ENCODE data around the gene PRR3.

The PRR3 gene

GRCh38 chr6:30573113-30573512 lies 16.0 kb downstream of the PRR3 start:
- no peak for DNase-seq

- no peak for DNase-seq
Measured at GRCh38 chr6:30578051-30578450, 21.0 kb downstream of the PRR3 start.

GRCh38 chr6:30583921-30584320 lies 26.8 kb downstream of the PRR3 start:
- DNase-seq, result no peak

DNA sequence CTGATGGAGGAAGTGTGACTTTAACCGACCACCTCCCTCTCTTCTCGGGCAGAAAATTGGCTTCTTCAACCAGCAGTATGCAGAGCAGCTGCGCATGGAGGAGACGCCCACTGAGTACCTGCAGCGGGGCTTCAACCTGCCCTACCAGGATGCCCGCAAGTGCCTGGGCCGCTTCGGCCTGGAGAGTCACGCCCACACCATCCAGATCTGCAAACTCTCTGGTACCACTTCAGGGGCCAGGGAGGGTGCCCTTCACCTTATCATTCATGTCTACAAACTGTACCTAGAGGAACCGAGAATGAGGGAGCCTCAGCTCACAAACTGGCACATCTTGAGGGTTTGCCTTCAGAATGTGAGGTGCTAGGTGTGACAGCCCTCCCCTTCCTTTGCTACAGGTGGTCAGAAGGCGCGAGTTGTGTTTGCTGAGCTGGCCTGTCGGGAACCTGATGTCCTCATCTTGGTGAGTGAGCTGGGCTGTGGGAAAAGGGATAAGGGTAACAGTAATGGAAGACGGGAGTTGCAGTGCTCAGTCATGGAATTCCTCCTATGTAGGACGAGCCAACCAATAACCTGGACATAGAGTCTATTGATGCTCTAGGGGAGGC lies 32.8 kb downstream of the PRR3 start:
- no peak for DNase-seq

DNA sequence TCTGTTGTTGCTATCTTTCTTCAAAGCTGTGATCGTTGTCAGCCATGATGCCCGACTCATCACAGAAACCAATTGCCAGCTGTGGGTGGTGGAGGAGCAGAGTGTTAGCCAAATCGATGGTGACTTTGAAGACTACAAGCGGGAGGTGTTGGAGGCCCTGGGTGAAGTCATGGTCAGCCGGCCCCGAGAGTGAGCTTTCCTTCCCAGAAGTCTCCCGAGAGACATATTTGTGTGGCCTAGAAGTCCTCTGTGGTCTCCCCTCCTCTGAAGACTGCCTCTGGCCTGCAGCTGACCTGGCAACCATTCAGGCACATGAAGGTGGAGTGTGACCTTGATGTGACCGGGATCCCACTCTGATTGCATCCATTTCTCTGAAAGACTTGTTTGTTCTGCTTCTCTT lies 33.4 kb downstream of the PRR3 start:
- no peak for DNase-seq

DNA sequence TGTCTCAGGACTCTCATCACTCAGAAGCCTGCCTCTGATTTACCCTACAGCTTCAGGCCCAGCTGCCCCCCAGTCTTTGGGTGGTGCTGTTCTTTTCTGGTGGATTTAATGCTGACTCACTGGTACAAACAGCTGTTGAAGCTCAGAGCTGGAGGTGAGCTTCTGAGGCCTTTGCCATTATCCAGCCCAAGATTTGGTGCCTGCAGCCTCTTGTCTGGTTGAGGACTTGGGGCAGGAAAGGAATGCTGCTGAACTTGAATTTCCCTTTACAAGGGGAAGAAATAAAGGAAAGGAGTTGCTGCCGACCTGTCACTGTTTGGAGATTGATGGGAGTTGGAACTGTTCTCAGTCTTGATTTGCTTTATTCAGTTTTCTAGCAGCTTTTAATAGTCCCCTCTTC lies 33.9 kb downstream of the PRR3 start:
- DNase-seq, result no peak

- no peak for DNase-seq
Measured at GRCh38 chr6:30592287-30592686, 35.2 kb downstream of the PRR3 start.

GRCh38 chr6:30597315-30598144 lies 40.4 kb downstream of the PRR3 start:
- peak; percentile 40 for DNase-seq

DNA sequence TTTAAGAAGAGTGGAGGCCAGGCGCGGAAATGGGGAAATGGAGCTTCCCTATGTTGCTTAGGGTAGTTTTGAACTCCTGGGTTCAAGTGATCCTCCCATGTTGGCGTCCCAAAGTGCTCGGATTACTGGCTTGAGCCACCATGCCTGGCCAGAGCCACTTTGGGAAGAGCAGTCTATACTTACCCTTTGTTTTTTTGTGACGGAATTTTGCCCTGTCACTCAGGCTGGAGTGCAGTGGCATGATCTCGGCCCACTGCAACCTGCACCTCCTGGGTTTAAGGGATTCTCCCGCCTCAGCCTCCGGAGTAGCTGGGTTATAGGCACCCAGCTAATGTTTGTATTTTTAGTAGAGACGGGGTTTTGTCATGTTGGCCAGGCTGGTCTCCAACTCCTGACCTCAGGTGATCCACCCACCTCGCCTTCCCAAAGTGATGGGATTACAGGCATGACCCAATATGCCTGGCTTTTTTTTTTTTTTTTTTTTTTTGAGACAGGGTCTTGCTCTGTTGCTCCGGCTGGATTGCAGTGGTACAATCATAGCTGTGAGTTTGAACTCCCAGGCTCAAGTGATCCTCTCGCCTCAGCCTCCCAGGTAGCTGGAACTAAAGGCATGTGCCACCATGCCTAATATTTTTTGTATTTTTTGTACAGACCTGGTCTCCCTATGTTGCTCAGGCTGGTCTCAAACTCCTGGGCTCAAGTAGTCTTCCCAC lies 42.0 kb downstream of the PRR3 start:
- DNase-seq, result no peak

DNA sequence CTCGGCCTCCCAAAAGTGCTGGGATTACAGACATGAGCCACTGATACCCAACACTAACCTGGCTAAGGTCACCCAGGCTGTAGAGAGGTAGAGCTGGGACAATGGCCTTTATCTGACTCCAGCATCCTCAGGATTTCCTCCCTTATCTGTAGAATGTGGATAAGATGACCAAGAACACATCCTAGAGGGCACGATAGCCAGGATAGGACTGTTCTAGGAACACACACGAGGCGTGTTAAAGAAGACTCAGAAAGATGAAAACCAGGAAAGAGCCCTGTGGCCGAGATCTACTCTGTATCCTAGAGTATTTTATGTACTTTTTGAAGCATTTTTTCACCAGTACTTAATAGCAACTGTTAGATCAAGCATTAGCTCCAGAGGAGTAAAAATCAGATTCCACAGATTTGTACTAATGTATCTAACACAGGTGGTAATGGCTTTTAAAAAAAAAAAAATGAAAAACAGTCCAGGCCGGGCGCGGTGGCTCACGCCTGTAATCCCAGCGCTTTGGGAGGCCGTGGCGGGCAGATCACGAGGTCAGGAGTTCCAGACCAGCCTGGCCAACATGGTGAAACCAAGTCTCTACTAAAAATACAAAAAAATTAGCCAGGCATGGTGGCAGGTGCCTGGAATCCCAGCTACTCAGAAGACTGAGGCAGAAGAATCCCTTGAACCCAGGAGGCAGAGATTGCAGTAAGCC lies 42.7 kb downstream of the PRR3 start:
- DNase-seq, result no peak

DNA sequence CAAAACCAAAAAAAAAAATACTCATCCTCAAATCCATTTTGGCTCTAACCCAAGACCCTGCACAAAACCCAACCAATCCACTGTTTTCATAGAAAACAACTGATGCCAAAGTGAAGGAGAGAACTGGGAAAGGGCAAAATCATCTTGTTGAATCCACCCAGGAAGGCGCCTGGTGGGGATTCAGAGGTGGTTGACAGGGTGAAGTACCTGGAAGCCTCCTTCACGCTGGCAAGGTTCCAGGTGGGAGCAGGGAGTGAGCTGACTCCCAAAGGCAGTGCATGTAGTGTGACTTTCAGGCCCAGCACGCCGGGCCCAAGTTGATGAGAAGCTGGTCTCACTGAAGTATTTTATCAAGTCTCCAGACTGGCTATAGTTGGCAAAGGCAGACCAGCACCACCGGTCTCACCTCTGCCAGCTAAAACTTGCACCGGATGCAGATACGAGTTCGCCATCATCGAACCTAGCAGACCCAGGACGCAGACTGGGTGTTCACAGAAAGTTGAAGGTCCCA lies 43.4 kb downstream of the PRR3 start:
- DNase-seq, result no peak

DNA sequence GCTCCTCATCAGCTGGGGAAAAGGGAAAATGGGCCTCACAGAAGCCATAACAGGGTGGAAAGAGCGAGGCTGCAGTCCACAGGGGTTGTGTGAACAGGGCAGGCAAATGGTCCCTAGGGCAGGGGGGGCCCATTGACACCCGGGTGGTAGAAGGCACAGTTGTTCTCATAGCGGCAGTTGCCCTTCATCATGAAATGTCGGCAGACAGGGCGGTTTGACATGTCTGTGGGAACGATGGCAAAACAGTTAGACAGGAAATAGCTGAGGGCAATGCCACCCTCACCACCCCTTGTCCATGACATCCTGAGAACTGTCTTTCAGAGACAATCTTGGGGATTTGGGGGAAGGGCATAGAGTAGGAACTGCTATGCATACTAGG lies 44.3 kb downstream of the PRR3 start:
- DNase-seq, result no peak

GRCh38 chr6:30601815-30602641 lies 44.9 kb downstream of the PRR3 start:
- DNase-seq, result no peak

- DNase-seq, result no peak
Measured at GRCh38 chr6:30603961-30604360, 46.9 kb downstream of the PRR3 start.

- no peak for DNase-seq
Measured at GRCh38 chr6:30610065-30610464, 53.0 kb downstream of the PRR3 start.

DNA sequence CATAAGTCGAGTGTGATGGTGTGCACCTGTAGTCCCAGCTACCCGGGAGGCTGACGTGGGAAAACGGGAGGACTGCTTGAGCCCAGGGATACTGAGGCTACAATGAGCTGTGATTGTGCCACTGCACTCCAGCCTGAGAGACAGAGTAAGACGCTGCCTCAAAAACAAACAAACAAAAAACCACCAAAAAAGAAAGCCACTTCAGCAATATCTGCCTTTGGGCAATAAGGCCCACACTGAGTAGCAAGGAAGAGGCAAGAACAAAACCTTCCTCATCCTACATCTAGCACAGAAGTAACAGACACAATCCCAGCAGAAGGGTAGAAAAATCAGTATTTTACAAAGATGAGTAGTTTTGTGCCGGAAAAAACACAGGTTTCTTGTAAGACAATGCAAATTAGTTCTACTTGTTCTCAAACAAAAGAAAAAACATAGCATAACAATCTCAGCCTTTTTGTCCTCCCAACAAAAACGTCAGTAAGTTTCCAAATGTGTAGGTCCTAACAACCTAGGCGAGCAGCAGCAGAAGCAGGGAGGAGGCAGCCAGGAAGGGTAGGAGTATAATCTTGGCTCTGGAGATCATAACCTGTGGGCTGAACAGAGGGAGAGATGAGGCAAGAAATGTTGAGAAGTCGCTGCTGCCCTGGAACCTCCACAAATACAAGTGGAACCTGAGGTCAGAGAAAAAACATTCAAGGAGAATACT lies 54.2 kb downstream of the PRR3 start:
- DNase-seq, result no peak

GRCh38 chr6:30611856-30612194 lies 54.7 kb downstream of the PRR3 start:
- no peak for DNase-seq

DNA sequence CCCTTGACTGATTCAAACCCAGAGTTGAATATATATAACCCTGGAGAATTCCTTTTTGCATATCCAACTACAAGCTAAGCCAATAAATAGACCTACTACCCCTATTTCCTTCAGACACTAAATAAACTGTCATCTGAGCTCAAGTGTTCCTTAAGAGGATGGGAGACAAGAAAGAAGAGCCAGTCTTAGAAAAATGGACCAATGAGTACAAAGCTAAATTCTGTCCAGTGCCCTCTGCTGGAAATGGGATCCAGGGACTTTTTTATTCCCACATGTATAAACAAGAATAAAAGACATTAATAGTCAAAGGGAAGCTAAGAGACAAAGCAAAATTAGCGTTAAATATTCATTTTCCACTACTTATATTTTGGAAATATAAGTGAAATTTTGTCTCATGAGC lies 55.1 kb downstream of the PRR3 start:
- no peak for DNase-seq

DNA sequence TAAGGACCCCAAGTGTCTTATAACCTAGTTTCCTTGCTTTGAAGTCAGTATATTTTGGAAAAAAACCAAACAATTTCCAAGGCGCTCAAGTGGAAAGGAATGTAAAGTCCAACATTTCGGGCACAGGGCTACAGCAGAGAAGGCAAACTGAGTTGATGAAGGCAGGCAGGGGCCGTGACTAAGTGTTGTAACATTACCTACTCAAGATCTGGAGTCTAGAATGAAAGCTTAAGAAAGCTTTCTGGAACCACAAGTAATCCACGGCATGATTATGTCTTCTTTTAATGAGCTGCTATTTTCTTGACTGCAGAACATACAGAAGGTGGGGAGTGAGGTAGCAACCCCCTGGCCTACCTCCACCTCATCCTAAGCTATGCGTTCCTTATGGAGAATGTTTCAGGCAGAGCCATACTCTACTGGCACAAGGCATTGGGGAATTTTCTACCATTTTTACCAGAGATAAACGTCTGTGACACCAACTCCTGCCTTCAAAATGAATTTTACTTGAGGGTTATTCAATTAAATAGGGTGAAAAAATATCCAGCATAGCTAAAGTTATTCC lies 55.7 kb downstream of the PRR3 start:
- DNase-seq, result no peak
